HepG2 (cell line): Measurements from ENCODE around the gene PEX12. TPM values are rescaled to one million over a fixed set of nuclear protein-coding genes. Genes with fewer than 3 reads are reported as not detected.

ENCODE experiments used
- BORCS8-MEF2B ChIP-seq: sonication (generic); formaldehyde crosslinking; IDR thresholded peaks from 2 replicates; pipeline ENCODE4 v1.8.0; 2022; ENCODE audit warnings: mild to moderate bottlenecking, missing genetic modification reagents
- FOXK2 ChIP-seq: fragments of 450-650 bp; IDR thresholded peaks from 2 replicates; pipeline ENCODE4 v1.6.1; 2016
- FOXM1 ChIP-seq: sonication (generic); formaldehyde crosslinking; IDR thresholded peaks from 2 replicates; pipeline ENCODE4 v1.5.0; 2020; ENCODE audit warnings: missing genetic modification reagents
- GPN1 ChIP-seq: sonication (generic); formaldehyde crosslinking; IDR thresholded peaks from 2 replicates; pipeline ENCODE4 v1.5.1; 2020; ENCODE audit warnings: missing genetic modification reagents, borderline replicate concordance
- HDAC2 ChIP-seq: sonication (generic); formaldehyde crosslinking; IDR thresholded peaks from 2 replicates; pipeline ENCODE4 v1.4.0; 2020; ENCODE audit warnings: missing genetic modification reagents
- KAT7 ChIP-seq: IDR thresholded peaks from 2 replicates; pipeline ENCODE4 v1.6.1; 2018; ENCODE audit warnings: borderline replicate concordance, missing compliant biosample characterization
- KDM2A ChIP-seq: sonication (generic); formaldehyde crosslinking; IDR thresholded peaks from 2 replicates; pipeline ENCODE4 v1.4.0; 2020; ENCODE audit warnings: low read depth, missing genetic modification reagents, borderline replicate concordance
- POGZ ChIP-seq: sonication (generic); formaldehyde crosslinking; IDR thresholded peaks from 2 replicates; pipeline ENCODE4 v1.4.0; 2020; ENCODE audit warnings: mild to moderate bottlenecking, missing genetic modification reagents
- ZBTB7A ChIP-seq: sonication (generic); formaldehyde crosslinking; IDR thresholded peaks from 2 replicates; pipeline ENCODE4 v1.8.0; 2022; ENCODE audit warnings: mild to moderate bottlenecking, missing genetic modification reagents
- ZC3H4 ChIP-seq: sonication (generic); formaldehyde crosslinking; IDR thresholded peaks from 2 replicates; pipeline ENCODE4 v1.4.0; 2020; ENCODE audit warnings: missing genetic modification reagents, borderline replicate concordance
- ZNF121 ChIP-seq: sonication (generic); formaldehyde crosslinking; IDR thresholded peaks from 2 replicates; pipeline ENCODE4 v1.5.0; 2020; ENCODE audit warnings: mild to moderate bottlenecking, missing genetic modification reagents
- ZNF124 ChIP-seq: sonication (generic); formaldehyde crosslinking; IDR thresholded peaks from 2 replicates; pipeline ENCODE4 v1.4.0; 2020; ENCODE audit warnings: missing genetic modification reagents
- ZNF205 ChIP-seq: IDR thresholded peaks from 2 replicates; pipeline ENCODE4 v1.6.1; 2018; ENCODE audit warnings: missing biosample characterization, missing genetic modification reagents
- ZNF432 ChIP-seq: sonication (generic); formaldehyde crosslinking; IDR thresholded peaks from 2 replicates; pipeline ENCODE4 v1.5.0; 2020; ENCODE audit warnings: missing genetic modification reagents, mild to moderate bottlenecking, borderline replicate concordance
- ZNF451 ChIP-seq: sonication (generic); formaldehyde crosslinking; IDR thresholded peaks from 2 replicates; pipeline ENCODE4 v1.5.0; 2020; ENCODE audit warnings: mild to moderate bottlenecking, missing genetic modification reagents
- ZNF629 ChIP-seq: sonication (generic); formaldehyde crosslinking; conservative IDR thresholded peaks from 2 replicates; pipeline ENCODE4 v1.5.0; 2020; ENCODE audit warnings: missing genetic modification reagents
- ZNF672 ChIP-seq: sonication (generic); formaldehyde crosslinking; IDR thresholded peaks from 2 replicates; pipeline ENCODE4 v1.8.1; 2022; ENCODE audit warnings: missing genetic modification reagents
- ZNF766 ChIP-seq: sonication (generic); formaldehyde crosslinking; IDR thresholded peaks from 2 replicates; pipeline ENCODE4 v1.5.0; 2020; ENCODE audit warnings: missing genetic modification reagents, borderline replicate concordance
- ZSCAN29 ChIP-seq: sonication (generic); formaldehyde crosslinking; conservative IDR thresholded peaks from 2 replicates; pipeline ENCODE4 v1.4.0; 2020; ENCODE audit warnings: mild to moderate bottlenecking, missing genetic modification reagents
- polyA plus RNA-seq, 8 experiments: library from polyadenylated mRNA; depleted of rRNA in 3 of 8; stranded (reverse) in 7 of 8; unstranded in 1 of 8; fragments of >200 nt; fragmentation: Illumina TruSeq in 4 of 8; extraction: Trizol in 4 of 8; gene quantifications; 2 replicates each; pipeline versions ENCODE4 v1.2.1 to v1.2.3, GENCODE V29; 2011 to 2016; ENCODE audit warnings: low read depth in 4 of 8, missing spikeins in 1 of 8, mixed read lengths in 1 of 8; ENCODE audit not compliant: insufficient read depth in 1 of 8
- total RNA-seq, 5 experiments: library from RNA; depleted of rRNA; stranded (reverse); fragments of >200 nt; fragmentation: Illumina TruSeq; extraction: Trizol; gene quantifications; 2 replicates each; pipeline ENCODE4 v1.2.3, GENCODE V29; 2016; ENCODE audit warnings: low read depth in 1 of 5
- TF ChIP-seq, protein P1 (sequence below): sonication (generic); formaldehyde crosslinking; IDR thresholded peaks from 2 replicates; pipeline ENCODE4 v1.5.1; 2020; ENCODE audit warnings: missing genetic modification reagents, mild to moderate bottlenecking, borderline replicate concordance
- TF ChIP-seq, protein P2 (sequence below): sonication (generic); formaldehyde crosslinking; IDR thresholded peaks from 2 replicates; pipeline ENCODE4 v1.9.0; 2021; ENCODE audit warnings: missing genetic modification reagents, borderline replicate concordance
- TF ChIP-seq, protein P3 (sequence below): IDR thresholded peaks from 2 replicates; pipeline ENCODE4 v1.6.1; 2012; ENCODE audit warnings: inconsistent platforms
- TF ChIP-seq, protein P4 (sequence below): fragments of 450-650 bp; IDR thresholded peaks from 2 replicates; pipeline ENCODE4 v1.6.1; 2017; ENCODE audit warnings: mild to moderate bottlenecking
- TF ChIP-seq, protein P5 (sequence below): sonication (generic); formaldehyde crosslinking; IDR thresholded peaks from 2 replicates; pipeline ENCODE4 v1.8.1; 2022; ENCODE audit warnings: mild to moderate bottlenecking, missing genetic modification reagents

Gene PEX12
- total and polyA plus RNA-seq, 2 of the 13 experiments (the other 11 are each of a cell fraction or from before 2014, with no cell fraction given): 5.1 to 11.9 TPM

DNA sequence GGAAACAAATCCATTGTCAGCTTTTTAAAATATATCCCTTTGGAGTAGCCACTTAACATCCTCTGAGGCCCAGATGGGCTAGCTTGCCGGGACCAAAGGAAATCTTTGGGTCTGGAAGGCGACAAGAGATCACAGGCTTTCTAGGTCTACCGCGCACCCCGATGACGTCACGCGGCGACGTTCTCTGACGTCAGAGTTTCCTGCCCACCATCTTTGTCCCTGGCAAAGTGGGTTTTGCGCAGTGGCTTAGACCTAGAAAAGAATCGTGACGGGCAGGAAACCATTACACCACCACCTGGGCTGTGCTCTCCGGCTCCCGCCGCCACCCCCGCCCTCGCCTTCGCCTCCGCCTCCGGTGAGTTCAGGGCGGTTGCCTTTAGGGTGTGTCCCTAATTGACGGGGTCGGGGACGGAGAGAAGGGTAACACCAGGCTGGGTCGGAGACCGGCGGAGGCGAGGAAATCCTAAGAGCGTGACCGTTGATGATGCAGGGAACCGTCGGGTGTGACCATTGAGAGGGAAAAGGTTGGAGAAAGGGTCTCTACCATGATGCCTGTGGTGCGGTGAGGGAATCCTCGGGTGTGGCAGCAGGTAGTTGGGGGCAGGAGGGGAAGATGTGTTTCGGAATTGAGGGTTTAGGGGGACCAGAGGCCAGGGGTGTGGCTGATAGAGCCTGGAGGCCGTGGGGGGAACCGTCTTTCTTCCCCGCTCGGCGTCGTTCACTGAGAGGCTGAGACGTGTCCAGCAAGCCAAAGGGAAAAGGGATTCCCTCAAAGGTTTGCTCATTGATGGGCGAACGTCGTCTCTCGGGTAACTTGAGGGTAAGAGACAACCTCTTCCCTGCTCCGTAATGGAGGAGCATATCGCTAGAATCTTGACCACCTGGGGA is 8.9 kb upstream of the PEX12 start, which contains the start of gene AP2B1 (continued):
- TF ChIP-seq, protein P1, sequence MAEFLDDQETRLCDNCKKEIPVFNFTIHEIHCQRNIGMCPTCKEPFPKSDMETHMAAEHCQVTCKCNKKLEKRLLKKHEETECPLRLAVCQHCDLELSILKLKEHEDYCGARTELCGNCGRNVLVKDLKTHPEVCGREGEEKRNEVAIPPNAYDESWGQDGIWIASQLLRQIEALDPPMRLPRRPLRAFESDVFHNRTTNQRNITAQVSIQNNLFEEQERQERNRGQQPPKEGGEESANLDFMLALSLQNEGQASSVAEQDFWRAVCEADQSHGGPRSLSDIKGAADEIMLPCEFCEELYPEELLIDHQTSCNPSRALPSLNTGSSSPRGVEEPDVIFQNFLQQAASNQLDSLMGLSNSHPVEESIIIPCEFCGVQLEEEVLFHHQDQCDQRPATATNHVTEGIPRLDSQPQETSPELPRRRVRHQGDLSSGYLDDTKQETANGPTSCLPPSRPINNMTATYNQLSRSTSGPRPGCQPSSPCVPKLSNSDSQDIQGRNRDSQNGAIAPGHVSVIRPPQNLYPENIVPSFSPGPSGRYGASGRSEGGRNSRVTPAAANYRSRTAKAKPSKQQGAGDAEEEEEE: no peak
- peak; percentile 87 for TF ChIP-seq HDAC2 (CRISPR knock-in tag)
- TF ChIP-seq ZNF205 (CRISPR knock-in tag): no peak
- TF ChIP-seq ZNF451 (CRISPR knock-in tag): no peak
- TF ChIP-seq, protein P2, sequence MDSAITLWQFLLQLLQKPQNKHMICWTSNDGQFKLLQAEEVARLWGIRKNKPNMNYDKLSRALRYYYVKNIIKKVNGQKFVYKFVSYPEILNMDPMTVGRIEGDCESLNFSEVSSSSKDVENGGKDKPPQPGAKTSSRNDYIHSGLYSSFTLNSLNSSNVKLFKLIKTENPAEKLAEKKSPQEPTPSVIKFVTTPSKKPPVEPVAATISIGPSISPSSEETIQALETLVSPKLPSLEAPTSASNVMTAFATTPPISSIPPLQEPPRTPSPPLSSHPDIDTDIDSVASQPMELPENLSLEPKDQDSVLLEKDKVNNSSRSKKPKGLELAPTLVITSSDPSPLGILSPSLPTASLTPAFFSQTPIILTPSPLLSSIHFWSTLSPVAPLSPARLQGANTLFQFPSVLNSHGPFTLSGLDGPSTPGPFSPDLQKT (CRISPR knock-in tag): 0 out of 2 replicates have a peak, but pooled peaks have one; percentile 37
- TF ChIP-seq GPN1: no peak
- no peak for TF ChIP-seq FOXK2
- TF ChIP-seq ZBTB7A (CRISPR knock-in tag): no peak
- no peak for TF ChIP-seq ZNF121 (CRISPR knock-in tag)
- TF ChIP-seq KDM2A (CRISPR knock-in tag): peak; percentile 89
- TF ChIP-seq ZNF629 (CRISPR knock-in tag): no peak
- no peak for TF ChIP-seq ZNF766 (CRISPR knock-in tag)
- no peak for TF ChIP-seq FOXM1
- TF ChIP-seq, protein P3, sequence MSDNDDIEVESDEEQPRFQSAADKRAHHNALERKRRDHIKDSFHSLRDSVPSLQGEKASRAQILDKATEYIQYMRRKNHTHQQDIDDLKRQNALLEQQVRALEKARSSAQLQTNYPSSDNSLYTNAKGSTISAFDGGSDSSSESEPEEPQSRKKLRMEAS: no peak
- TF ChIP-seq, protein P4, sequence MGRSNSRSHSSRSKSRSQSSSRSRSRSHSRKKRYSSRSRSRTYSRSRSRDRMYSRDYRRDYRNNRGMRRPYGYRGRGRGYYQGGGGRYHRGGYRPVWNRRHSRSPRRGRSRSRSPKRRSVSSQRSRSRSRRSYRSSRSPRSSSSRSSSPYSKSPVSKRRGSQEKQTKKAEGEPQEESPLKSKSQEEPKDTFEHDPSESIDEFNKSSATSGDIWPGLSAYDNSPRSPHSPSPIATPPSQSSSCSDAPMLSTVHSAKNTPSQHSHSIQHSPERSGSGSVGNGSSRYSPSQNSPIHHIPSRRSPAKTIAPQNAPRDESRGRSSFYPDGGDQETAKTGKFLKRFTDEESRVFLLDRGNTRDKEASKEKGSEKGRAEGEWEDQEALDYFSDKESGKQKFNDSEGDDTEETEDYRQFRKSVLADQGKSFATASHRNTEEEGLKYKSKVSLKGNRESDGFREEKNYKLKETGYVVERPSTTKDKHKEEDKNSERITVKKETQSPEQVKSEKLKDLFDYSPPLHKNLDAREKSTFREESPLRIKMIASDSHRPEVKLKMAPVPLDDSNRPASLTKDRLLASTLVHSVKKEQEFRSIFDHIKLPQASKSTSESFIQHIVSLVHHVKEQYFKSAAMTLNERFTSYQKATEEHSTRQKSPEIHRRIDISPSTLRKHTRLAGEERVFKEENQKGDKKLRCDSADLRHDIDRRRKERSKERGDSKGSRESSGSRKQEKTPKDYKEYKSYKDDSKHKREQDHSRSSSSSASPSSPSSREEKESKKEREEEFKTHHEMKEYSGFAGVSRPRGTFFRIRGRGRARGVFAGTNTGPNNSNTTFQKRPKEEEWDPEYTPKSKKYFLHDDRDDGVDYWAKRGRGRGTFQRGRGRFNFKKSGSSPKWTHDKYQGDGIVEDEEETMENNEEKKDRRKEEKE: no peak
- TF ChIP-seq KAT7 (CRISPR knock-in tag): peak; percentile 82; the same call in 1 of the 2 replicates
- TF ChIP-seq ZSCAN29 (CRISPR knock-in tag): no peak
- TF ChIP-seq ZNF432 (CRISPR knock-in tag): no peak
- peak; percentile 98 for TF ChIP-seq POGZ (CRISPR knock-in tag)
- peak; percentile 76 for TF ChIP-seq ZNF124 (CRISPR knock-in tag)
- TF ChIP-seq ZC3H4: no peak
- 0 out of 2 replicates have a peak, but pooled peaks have one; percentile 13 for TF ChIP-seq BORCS8-MEF2B (CRISPR knock-in tag)
- TF ChIP-seq ZNF672 (CRISPR knock-in tag): no peak
- TF ChIP-seq, protein P5, sequence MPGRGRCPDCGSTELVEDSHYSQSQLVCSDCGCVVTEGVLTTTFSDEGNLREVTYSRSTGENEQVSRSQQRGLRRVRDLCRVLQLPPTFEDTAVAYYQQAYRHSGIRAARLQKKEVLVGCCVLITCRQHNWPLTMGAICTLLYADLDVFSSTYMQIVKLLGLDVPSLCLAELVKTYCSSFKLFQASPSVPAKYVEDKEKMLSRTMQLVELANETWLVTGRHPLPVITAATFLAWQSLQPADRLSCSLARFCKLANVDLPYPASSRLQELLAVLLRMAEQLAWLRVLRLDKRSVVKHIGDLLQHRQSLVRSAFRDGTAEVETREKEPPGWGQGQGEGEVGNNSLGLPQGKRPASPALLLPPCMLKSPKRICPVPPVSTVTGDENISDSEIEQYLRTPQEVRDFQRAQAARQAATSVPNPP (CRISPR knock-in tag): no peak
